HepG2 (cell line): ENCODE measurements around the gene CDH2. TPM values are rescaled to one million over a fixed set of nuclear protein-coding genes. Genes with fewer than 3 reads are reported as not detected.

Experiments used
- ARHGAP35 ChIP-seq: sonication (generic); formaldehyde crosslinking; IDR thresholded peaks from 2 replicates; pipeline ENCODE4 v1.9.0; 2022; ENCODE audit warnings: mild to moderate bottlenecking, inconsistent platforms, moderate library complexity, missing genetic modification reagents, borderline replicate concordance
- ATRX ChIP-seq: sonication (generic); formaldehyde crosslinking; IDR thresholded peaks from 2 replicates; pipeline ENCODE4 v1.4.0; 2020; ENCODE audit warnings: missing genetic modification reagents, borderline replicate concordance
- GATA4 ChIP-seq: sonication (generic); IDR thresholded peaks from 2 replicates; pipeline ENCODE4 v1.6.1; 2016; ENCODE audit warnings: antibody characterized with exemption, low read depth, borderline replicate concordance
- GMEB1 ChIP-seq: sonication (generic); formaldehyde crosslinking; IDR thresholded peaks from 2 replicates; pipeline ENCODE4 v1.5.1; 2020; ENCODE audit warnings: missing genetic modification reagents, mild to moderate bottlenecking, borderline replicate concordance
- ISX ChIP-seq: sonication (generic); formaldehyde crosslinking; conservative IDR thresholded peaks from 2 replicates; pipeline ENCODE4 v1.5.0; 2020; ENCODE audit warnings: missing genetic modification reagents
- PHB2 ChIP-seq: fragments of 450-650 bp; IDR thresholded peaks from 2 replicates; pipeline ENCODE4 v1.6.1; 2018; ENCODE audit not compliant: partially characterized antibody
- REL ChIP-seq: sonication (generic); formaldehyde crosslinking; conservative IDR thresholded peaks from 2 replicates; pipeline ENCODE4 v1.8.0; 2022; ENCODE audit warnings: mild to moderate bottlenecking, missing genetic modification reagents, moderate library complexity
- ZNF318 ChIP-seq: sonication (generic); formaldehyde crosslinking; IDR thresholded peaks from 2 replicates; pipeline ENCODE4 v1.4.0; 2020; ENCODE audit warnings: mild to moderate bottlenecking, missing genetic modification reagents
- ZNF333 ChIP-seq: sonication (generic); formaldehyde crosslinking; IDR thresholded peaks from 2 replicates; pipeline ENCODE4 v1.4.0; 2020; ENCODE audit warnings: mild to moderate bottlenecking, missing genetic modification reagents, borderline replicate concordance
- ZNF335 ChIP-seq: sonication (generic); formaldehyde crosslinking; IDR thresholded peaks from 2 replicates; pipeline ENCODE4 v1.4.0; 2020; ENCODE audit warnings: missing genetic modification reagents
- ZNF510 ChIP-seq: sonication (generic); formaldehyde crosslinking; IDR thresholded peaks from 2 replicates; pipeline ENCODE4 v1.4.0; 2020; ENCODE audit warnings: low read depth, mild to moderate bottlenecking, missing genetic modification reagents
- ZNF607 ChIP-seq: sonication (generic); formaldehyde crosslinking; IDR thresholded peaks from 2 replicates; pipeline ENCODE4 v1.5.1; 2020; ENCODE audit warnings: missing genetic modification reagents, mild to moderate bottlenecking, borderline replicate concordance
- ZNF737 ChIP-seq: sonication (generic); formaldehyde crosslinking; IDR thresholded peaks from 2 replicates; pipeline ENCODE4 v1.5.0; 2020; ENCODE audit warnings: missing genetic modification reagents, mild to moderate bottlenecking, borderline replicate concordance
- ZNF792 ChIP-seq: IDR thresholded peaks from 2 replicates; pipeline ENCODE4 v1.6.1; 2016
- polyA plus RNA-seq, 8 experiments: library from polyadenylated mRNA; depleted of rRNA in 3 of 8; stranded (reverse) in 7 of 8; unstranded in 1 of 8; fragments of >200 nt; fragmentation: Illumina TruSeq in 4 of 8; extraction: Trizol in 4 of 8; gene quantifications; 2 replicates each; pipeline versions ENCODE4 v1.2.1 to v1.2.3, GENCODE V29; 2011 to 2016; ENCODE audit warnings: low read depth in 4 of 8, missing spikeins in 1 of 8, mixed read lengths in 1 of 8; ENCODE audit not compliant: insufficient read depth in 1 of 8
- total RNA-seq, 5 experiments: library from RNA; depleted of rRNA; stranded (reverse); fragments of >200 nt; fragmentation: Illumina TruSeq; extraction: Trizol; gene quantifications; 2 replicates each; pipeline ENCODE4 v1.2.3, GENCODE V29; 2016; ENCODE audit warnings: low read depth in 1 of 5
- TF ChIP-seq, protein P1 (sequence below): sonication (generic); formaldehyde crosslinking; IDR thresholded peaks from 2 replicates; pipeline ENCODE4 v1.4.0; 2020; ENCODE audit warnings: mild to moderate bottlenecking, missing genetic modification reagents

CDH2 gene
- total and polyA plus RNA-seq, 2 of the 13 experiments (the other 11 are each of a cell fraction or from before 2014, with no cell fraction given): 18.6 to 36.1 TPM

GRCh38 chr18:28176948-28177827 is at the start of gene CDH2 (continued):
- TF ChIP-seq GMEB1 (CRISPR knock-in tag): peak; percentile 19; the same call in 1 of the 2 replicates
- no peak for TF ChIP-seq ZNF335
- TF ChIP-seq ZNF333 (CRISPR knock-in tag): no peak
- TF ChIP-seq ARHGAP35 (CRISPR knock-in tag): no peak
- no peak for TF ChIP-seq ZNF510 (CRISPR knock-in tag)
- no peak for TF ChIP-seq ISX (CRISPR knock-in tag)
- TF ChIP-seq ZNF792 (CRISPR knock-in tag): no peak
- TF ChIP-seq ZNF318 (CRISPR knock-in tag): no peak
- TF ChIP-seq ZNF607: no peak
- TF ChIP-seq, protein P1, sequence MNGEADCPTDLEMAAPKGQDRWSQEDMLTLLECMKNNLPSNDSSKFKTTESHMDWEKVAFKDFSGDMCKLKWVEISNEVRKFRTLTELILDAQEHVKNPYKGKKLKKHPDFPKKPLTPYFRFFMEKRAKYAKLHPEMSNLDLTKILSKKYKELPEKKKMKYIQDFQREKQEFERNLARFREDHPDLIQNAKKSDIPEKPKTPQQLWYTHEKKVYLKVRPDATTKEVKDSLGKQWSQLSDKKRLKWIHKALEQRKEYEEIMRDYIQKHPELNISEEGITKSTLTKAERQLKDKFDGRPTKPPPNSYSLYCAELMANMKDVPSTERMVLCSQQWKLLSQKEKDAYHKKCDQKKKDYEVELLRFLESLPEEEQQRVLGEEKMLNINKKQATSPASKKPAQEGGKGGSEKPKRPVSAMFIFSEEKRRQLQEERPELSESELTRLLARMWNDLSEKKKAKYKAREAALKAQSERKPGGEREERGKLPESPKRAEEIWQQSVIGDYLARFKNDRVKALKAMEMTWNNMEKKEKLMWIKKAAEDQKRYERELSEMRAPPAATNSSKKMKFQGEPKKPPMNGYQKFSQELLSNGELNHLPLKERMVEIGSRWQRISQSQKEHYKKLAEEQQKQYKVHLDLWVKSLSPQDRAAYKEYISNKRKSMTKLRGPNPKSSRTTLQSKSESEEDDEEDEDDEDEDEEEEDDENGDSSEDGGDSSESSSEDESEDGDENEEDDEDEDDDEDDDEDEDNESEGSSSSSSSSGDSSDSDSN: peak; percentile 67; the same call in 1 of the 2 replicates
- TF ChIP-seq REL (CRISPR knock-in tag): no peak
- no peak for TF ChIP-seq GATA4
- no peak for TF ChIP-seq ZNF737 (CRISPR knock-in tag)
- no peak for TF ChIP-seq PHB2
- no peak for TF ChIP-seq ATRX (CRISPR knock-in tag)
